ENCODE results near the gene SLIT3.

DNA sequence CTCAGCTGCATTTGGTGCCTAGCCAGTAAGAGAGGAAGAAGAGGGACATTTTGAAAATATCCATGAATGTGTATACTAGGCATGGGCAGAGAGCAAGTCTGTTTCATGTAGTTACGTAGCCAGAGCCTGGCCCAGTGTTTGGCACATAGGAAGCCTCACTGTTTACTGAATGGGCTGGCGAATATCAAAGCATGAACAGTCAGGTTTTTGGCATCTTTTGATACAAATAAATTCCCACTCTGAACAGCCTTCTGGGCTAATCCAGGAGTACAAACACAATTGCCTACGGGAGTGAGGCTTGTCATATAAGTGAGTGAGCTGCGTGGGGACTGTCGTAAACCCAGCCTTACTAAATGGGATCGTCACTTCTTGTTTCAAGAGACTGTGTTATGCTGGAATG lies 468.6 kb downstream of the SLIT3 start:
- TF ChIP-seq, protein P1, sequence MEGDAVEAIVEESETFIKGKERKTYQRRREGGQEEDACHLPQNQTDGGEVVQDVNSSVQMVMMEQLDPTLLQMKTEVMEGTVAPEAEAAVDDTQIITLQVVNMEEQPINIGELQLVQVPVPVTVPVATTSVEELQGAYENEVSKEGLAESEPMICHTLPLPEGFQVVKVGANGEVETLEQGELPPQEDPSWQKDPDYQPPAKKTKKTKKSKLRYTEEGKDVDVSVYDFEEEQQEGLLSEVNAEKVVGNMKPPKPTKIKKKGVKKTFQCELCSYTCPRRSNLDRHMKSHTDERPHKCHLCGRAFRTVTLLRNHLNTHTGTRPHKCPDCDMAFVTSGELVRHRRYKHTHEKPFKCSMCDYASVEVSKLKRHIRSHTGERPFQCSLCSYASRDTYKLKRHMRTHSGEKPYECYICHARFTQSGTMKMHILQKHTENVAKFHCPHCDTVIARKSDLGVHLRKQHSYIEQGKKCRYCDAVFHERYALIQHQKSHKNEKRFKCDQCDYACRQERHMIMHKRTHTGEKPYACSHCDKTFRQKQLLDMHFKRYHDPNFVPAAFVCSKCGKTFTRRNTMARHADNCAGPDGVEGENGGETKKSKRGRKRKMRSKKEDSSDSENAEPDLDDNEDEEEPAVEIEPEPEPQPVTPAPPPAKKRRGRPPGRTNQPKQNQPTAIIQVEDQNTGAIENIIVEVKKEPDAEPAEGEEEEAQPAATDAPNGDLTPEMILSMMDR (IDR thresholded peaks at IDR 0.05), result no peak
- TF ChIP-seq POLR2A (IDR thresholded peaks at IDR 0.05), result no peak
